K562 (cell line): ENCODE results near the gene MS4A5. TPM values are rescaled to one million over a fixed set of nuclear protein-coding genes. Genes with fewer than 3 reads are reported as not detected.

ENCODE experiments used
- ATAC-seq: fragments of 200-7000 bp; cut with Tn5 transposase; 3 replicates; pipeline ENCODE4 v1.9.1; 2020; ENCODE audit warnings: moderate library complexity
- BruUV-seq: library from RNA; stranded (reverse); fragments of 400-500 nt; replicated peaks from 2 replicates; lab custom pipeline; 2021; lab: Mats Ljungman, UMichigan
- CTCF ChIA-PET: fragments of 300-600 bp; formaldehyde crosslinking; extraction: SDS; loops from one replicate; lab custom pipeline; 2021; ENCODE audit warnings: low intra/inter-chr PET ratio; lab: Yijun Ruan, JAX
- POLR2A ChIA-PET: fragments of 300-600, 350-650 bp; sonication (Branson Sonifier 250); formaldehyde crosslinking; extraction: SDS; loops from one replicate; lab custom pipeline; 2021; ENCODE audit warnings: antibody characterized with exemption, inconsistent platforms; lab: Yijun Ruan, JAX
- DNase-seq, 4 experiments: peaks; one replicate each; pipeline versions ENCODE4 v3.0.0 to v3.0.0-alpha.2; 2011 to 2018; ENCODE audit warnings: low spot score in 3 of 4, mixed read lengths in 3 of 4; ENCODE audit errors: extremely low read depth in 1 of 4
- FAIRE-seq: peaks from 2 replicates; lab custom pipeline; 2011; peaks lifted over from hg19 to GRCh38; lab: Jason Lieb, UNC
- H2AFZ ChIP-seq: 2 replicates; pipeline ENCODE4 v1.6.0; 2011; ENCODE audit warnings: low read depth, low read length, control low read depth, inconsistent platforms
- H3K27ac ChIP-seq: fragments of 200-600 bp; 3 replicates; pipeline ENCODE4 v1.8.0; 2011; ENCODE audit warnings: low read depth, mild to moderate bottlenecking, control low read depth, inconsistent platforms, low read length, moderate library complexity, mixed read lengths; ENCODE audit errors: extremely low read depth
- H3K27me3 ChIP-seq, 2 experiments: fragments of 300-600 bp in 1 of 2; 2 replicates in 1 of 2; 3 replicates in 1 of 2; pipeline versions ENCODE4 v1.6.0 to v1.8.0; 2011; ENCODE audit warnings: inconsistent platforms in 2 of 2, low read length in 2 of 2, mild to moderate bottlenecking in 1 of 2, mixed read lengths in 1 of 2, moderate library complexity in 1 of 2; ENCODE audit not compliant: control insufficient read depth in 2 of 2, insufficient read depth in 2 of 2
- H3K36me3 ChIP-seq: fragments of 300-600 bp; 3 replicates; pipeline ENCODE4 v1.8.0; 2011; ENCODE audit warnings: mild to moderate bottlenecking, low read length, inconsistent platforms; ENCODE audit not compliant: control insufficient read depth, insufficient read depth
- H3K4me1 ChIP-seq, 2 experiments: fragments of 200-600 bp in 1 of 2; replicated peaks in 1 of 2; 2 replicates in 1 of 2; 3 replicates in 1 of 2; pipeline versions ENCODE4 v1.5.1 to v1.8.0; 2011; ENCODE audit warnings: inconsistent platforms in 2 of 2, low read length in 2 of 2, mild to moderate bottlenecking in 1 of 2, mixed read lengths in 1 of 2, moderate library complexity in 1 of 2; ENCODE audit not compliant: control insufficient read depth in 2 of 2, insufficient read depth in 2 of 2
- H3K4me2 ChIP-seq: 2 replicates; pipeline ENCODE4 v1.6.1; 2011; ENCODE audit warnings: low read length, control low read depth, inconsistent platforms, mixed read lengths; ENCODE audit not compliant: insufficient read depth
- H3K4me3 ChIP-seq: fragments of 200-600 bp; sonication (generic), shearing (Covaris generic); 2 replicates; pipeline ENCODE4 v1.5.1; 2016; ENCODE audit warnings: control low read depth, inconsistent platforms
- H3K79me2 ChIP-seq: fragments of 200-600 bp; 3 replicates; pipeline ENCODE4 v1.8.0; 2011; ENCODE audit warnings: low read length, inconsistent platforms; ENCODE audit not compliant: control insufficient read depth, insufficient read depth
- H3K9ac ChIP-seq, 2 experiments: 2 replicates each; pipeline versions ENCODE4 v1.6.0 to v1.6.1; 2011; ENCODE audit warnings: low read depth in 2 of 2, low read length in 2 of 2, control low read depth in 1 of 2, inconsistent platforms in 1 of 2, mild to moderate bottlenecking in 1 of 2, mixed read lengths in 1 of 2; ENCODE audit not compliant: insufficient read depth in 1 of 2
- H3K9me1 ChIP-seq: one replicate; pipeline ENCODE4 v1.6.0; 2011; ENCODE audit warnings: inconsistent platforms, mild to moderate bottlenecking, low read length, moderate library complexity; ENCODE audit not compliant: control insufficient read depth, insufficient read depth
- H3K9me3 ChIP-seq: replicated peaks from 2 replicates; pipeline ENCODE4 v1.5.1; 2011; ENCODE audit warnings: low read depth, low read length, inconsistent platforms; ENCODE audit not compliant: control insufficient read depth, insufficient read depth
- H4K20me1 ChIP-seq: replicated peaks from 2 replicates; pipeline ENCODE4 v1.6.1; 2011; ENCODE audit warnings: low read length, inconsistent platforms, mixed read lengths; ENCODE audit not compliant: control insufficient read depth, insufficient read depth
- CHCHD3 ChIP-seq: fragments of 250-450 bp; sonication (Bioruptor Pico); IDR thresholded peaks from 2 replicates; pipeline ENCODE4 v2.1.2; 2022; ENCODE audit warnings: mild to moderate bottlenecking
- EZH2 ChIP-seq: IDR thresholded peaks from 2 replicates; pipeline ENCODE4 v1.6.1; 2012; ENCODE audit warnings: low read depth, mild to moderate bottlenecking, inconsistent platforms, low read length, borderline replicate concordance
- FOXA3 ChIP-seq, 2 experiments: fragments of 450-650 bp in 1 of 2; sonication (generic) in 1 of 2; formaldehyde crosslinking; IDR thresholded peaks in 1 of 2; conservative IDR thresholded peaks in 1 of 2; 2 replicates each; pipeline versions ENCODE4 v1.4.0 to v1.8.0; 2020 to 2022; ENCODE audit warnings: mild to moderate bottlenecking in 2 of 2, missing genetic modification reagents in 1 of 2
- HCFC1 ChIP-seq: IDR thresholded peaks from 2 replicates; pipeline ENCODE4 v1.6.1; 2012; ENCODE audit warnings: low read depth, low read length, improper control_type of control experiment
- HNRNPL ChIP-seq: fragments of 200-400 bp; formaldehyde crosslinking; IDR thresholded peaks from 2 replicates; pipeline ENCODE4 v1.6.1; 2017; ENCODE audit warnings: low read depth, mild to moderate bottlenecking, low read length
- NEUROD1 ChIP-seq: fragments of 150-350 bp; IDR thresholded peaks from 2 replicates; pipeline ENCODE4 v1.6.1; 2014; ENCODE audit warnings: borderline replicate concordance, low read length, low read depth; ENCODE audit not compliant: partially characterized antibody
- NUFIP1 ChIP-seq: fragments of 450-650 bp; IDR thresholded peaks from 2 replicates; pipeline ENCODE4 v1.6.1; 2018; ENCODE audit not compliant: partially characterized antibody
- POLR2A ChIP-seq: fragments of 450-650 bp; conservative IDR thresholded peaks from 2 replicates; pipeline ENCODE4 v1.6.1; 2016
- RREB1 ChIP-seq: fragments of 250-450 bp; sonication (Bioruptor Pico); IDR thresholded peaks from 2 replicates; pipeline ENCODE4 v1.4.0; 2020
- SMARCA4 ChIP-seq: fragments of 450-650 bp; IDR thresholded peaks from 2 replicates; pipeline ENCODE4 v1.6.1; 2016
- TFAM ChIP-seq: fragments of 250-450 bp; sonication (Bioruptor Pico); conservative IDR thresholded peaks from 2 replicates; pipeline ENCODE4 v1.5.0; 2021; ENCODE audit warnings: mild to moderate bottlenecking, moderate library complexity
- WGBS: fragments of 100-300 bp; shearing (Covaris generic); methylation state at CpG from one replicate; pipeline ENCODE4 v1.1.6; 2016; ENCODE audit warnings: low coverage, mixed read lengths; ENCODE audit not compliant: insufficient coverage; ENCODE audit errors: missing lambda C conversion rate; 5-methylcytosine and 5-hydroxymethylcytosine counted together
- in situ Hi-C: fragments of 300-500 bp; cut with MboI; formaldehyde crosslinking; loops from 4 replicates; pipeline ENCODE4 v1.15.0; 2018; ENCODE audit warnings: inconsistent platforms, mixed read lengths
- intact Hi-C: fragments of 100-400 bp; cut with micrococcal nuclease; formaldehyde crosslinking; loops from 2 replicates; pipeline ENCODE4 v1.14.2; 2022
- polyA plus RNA-seq, 8 experiments: library from polyadenylated mRNA; depleted of rRNA in 4 of 8; stranded (reverse) in 5 of 8; unstranded in 3 of 8; fragments of >200 nt; fragmentation: Nextera tagmentation in 2 of 8; fragmentation: Illumina TruSeq in 1 of 8; extraction: Ambion mirVana in 2 of 8; extraction: Trizol in 1 of 8; gene quantifications; 2 replicates each; pipeline versions ENCODE4 v1.2.1 to v1.2.3, GENCODE V29; 2011 to 2014; ENCODE audit warnings: inconsistent platforms in 1 of 8, missing spikeins in 1 of 8
- total RNA-seq, 7 experiments: library from RNA; depleted of rRNA in 6 of 7; stranded (reverse); fragments of >200 nt in 6 of 7; fragmentation: Illumina TruSeq in 2 of 7; extraction: Trizol in 2 of 7; gene quantifications; 2 replicates each; pipeline versions ENCODE4 v1.2.1 to v1.2.3, GENCODE V29; 2011 to 2021; ENCODE audit warnings: low replicate concordance in 1 of 7

The MS4A5 gene
- total and polyA plus RNA-seq, 9 of the 15 experiments (the other 6 are each of a cell fraction or from before 2014, with no cell fraction given), result not detected

- no peak for TF ChIP-seq NEUROD1
These were observed 28.2 kb downstream of the MS4A5 start (continued) for GRCh38 chr11:60457576-60457975.

- no peak overlapping the region for H2AFZ ChIP-seq
- H3K79me2 ChIP-seq, result no peaks in the 10 kb centered on the region
- H3K4me1 ChIP-seq, result no peaks in the 10 kb centered on the region
- 9% methylated on average over 1 of the region's 1 CpG for WGBS
- POLR2A ChIA-PET, result no interaction called here
- H3K4me3 ChIP-seq, result no peak overlapping the region
- in situ Hi-C loops, result no loop called here
- no peaks in the 10 kb centered on the region for H3K27me3 ChIP-seq
- no peaks in the 10 kb centered on the region for H3K9me3 ChIP-seq
- intact Hi-C loops, result no loop called here
- H3K4me2 ChIP-seq, result no peak overlapping the region
- no peaks in the 10 kb centered on the region for H4K20me1 ChIP-seq
- H3K9ac ChIP-seq, result no peak overlapping the region
- no peak for ATAC-seq
- no peak for TF ChIP-seq FOXA3 (CRISPR knock-in tag; conservative IDR thresholded peaks at IDR 0.05 in 1 of 2, IDR thresholded peaks at IDR 0.05 in 1 of 2)
- TF ChIP-seq TFAM (CRISPR knock-in tag), result no peak
- TF ChIP-seq CHCHD3 (CRISPR knock-in tag), result no peak
- TF ChIP-seq RREB1 (CRISPR knock-in tag), result no peak
- no peak for TF ChIP-seq HNRNPL
- TF ChIP-seq HCFC1, result no peak
- TF ChIP-seq NUFIP1, result no peak
- TF ChIP-seq POLR2A, result no peak
- TF ChIP-seq SMARCA4, result no peak
- no peak for TF ChIP-seq EZH2
- TF ChIP-seq, all 486 proteins: peak for 0
- no TSS peak for BruUV-seq
- Histone ChIP-seq H3K27ac (no peak overlapping the region), H3K36me3 (no peaks in the 10 kb centered on the region), H3K9me1 (no peaks in the 10 kb centered on the region)
- FAIRE-seq (no peak), DNase-seq (no peak)
- CTCF ChIA-PET, result no interaction called here
These were observed 30.0 kb downstream of the MS4A5 start for GRCh38 chr11:60459345-60459744.
